B cell (primary cell): Measurements from ENCODE around the gene ERI3. TPM values are rescaled to one million over a fixed set of nuclear protein-coding genes. Genes with fewer than 3 reads are reported as not detected.

Experiments used
- ATAC-seq: fragments of 200-7000 bp; cut with Tn5 transposase; one replicate; pipeline ENCODE4 v1.10.0; 2021; ENCODE audit warnings: low read depth, mild to moderate bottlenecking, moderate number of reproducible peaks, moderate library complexity
- CTCF ChIA-PET: fragments of 350-600 bp; sonication (Branson Sonifier 250); formaldehyde crosslinking; loops from one replicate; lab custom pipeline; 2021; ENCODE audit warnings: antibody characterized with exemption, inconsistent platforms; lab: Charles Lee
- POLR2A ChIA-PET: fragments of 350-600 bp; sonication (Branson Sonifier 250); formaldehyde crosslinking; loops from one replicate; lab custom pipeline; 2021; ENCODE audit warnings: antibody characterized with exemption; lab: Charles Lee
- DNase-seq: peaks from one replicate; pipeline ENCODE4 v3.0.0; 2013
- H2AFZ ChIP-seq: 2 replicates; pipeline ENCODE4 v1.6.1; 2012; ENCODE audit warnings: mild to moderate bottlenecking, low read depth, low read length; ENCODE audit not compliant: insufficient read depth, poor library complexity, severe bottlenecking
- H3K27ac ChIP-seq, 2 donors: 1 replicate in 1 of 2; 2 replicates in 1 of 2; pipeline ENCODE4 v1.5.1; 2012 to 2013; ENCODE audit warnings: low read length in 2 of 2, mild to moderate bottlenecking in 2 of 2, moderate library complexity in 1 of 2
- H3K27me3 ChIP-seq, 4 experiments: fragments of 200-600 bp in 1 of 4; sonication (generic) in 1 of 4; replicated peaks in 1 of 4; 1 replicate in 2 of 4; 2 replicates in 2 of 4; pipeline versions ENCODE4 v1.6.1 to v1.7.0; 2013 to 2016; ENCODE audit warnings: low read length in 3 of 4, mild to moderate bottlenecking in 2 of 4, mixed read lengths in 1 of 4, moderate library complexity in 1 of 4; ENCODE audit not compliant: insufficient read depth in 4 of 4, control insufficient read depth in 3 of 4; ENCODE audit errors: control extremely low read depth in 1 of 4
- H3K36me3 ChIP-seq, 2 experiments: replicated peaks in 1 of 2; 1 replicate in 1 of 2; 2 replicates in 1 of 2; pipeline versions ENCODE4 v1.6.1 to v1.7.1; 2013; ENCODE audit warnings: low read length in 1 of 2; ENCODE audit not compliant: insufficient read depth in 2 of 2, control insufficient read depth in 1 of 2; ENCODE audit errors: control extremely low read depth in 1 of 2, extremely low read depth in 1 of 2
- H3K4me1 ChIP-seq, 2 donors: fragments of 200-600 bp in 1 of 2; sonication (generic) in 1 of 2; 1 replicate in 1 of 2; 2 replicates in 1 of 2; pipeline versions ENCODE4 v1.5.1 to v1.6.1; 2013 to 2017; ENCODE audit warnings: low read length in 2 of 2; ENCODE audit not compliant: control insufficient read depth in 2 of 2, insufficient read depth in 2 of 2
- H3K4me2 ChIP-seq: replicated peaks from 2 replicates; pipeline ENCODE3; 2012; ENCODE audit warnings: mild to moderate bottlenecking, low read depth, low read length; ENCODE audit not compliant: poor library complexity, severe bottlenecking
- H3K4me3 ChIP-seq, 5 experiments: fragments of 200-600 bp in 1 of 5; sonication (generic) in 1 of 5; 1 replicate in 3 of 5; 2 replicates in 2 of 5; pipeline versions ENCODE4 v1.5.1 to v1.7.0; 2011 to 2016; ENCODE audit warnings: low read length in 4 of 5, mild to moderate bottlenecking in 4 of 5, low read depth in 2 of 5, control low read depth in 1 of 5, moderate library complexity in 1 of 5; ENCODE audit not compliant: insufficient read depth in 1 of 5; ENCODE audit errors: control extremely low read depth in 1 of 5, extremely low read depth in 1 of 5
- H3K79me2 ChIP-seq: fragments of 200-600 bp; sonication (generic); one replicate; pipeline ENCODE4 v1.6.0; 2016; ENCODE audit warnings: low read length; ENCODE audit not compliant: control insufficient read depth, insufficient read depth
- H3K9ac ChIP-seq: fragments of 200-600 bp; sonication (generic); 2 replicates; pipeline ENCODE4 v1.6.1; 2017; ENCODE audit warnings: mild to moderate bottlenecking, low read length, moderate library complexity
- H3K9me3 ChIP-seq, 3 donors: one replicate each; pipeline versions ENCODE4 v1.6.1 to v1.7.1; 2013; ENCODE audit warnings: low read length in 2 of 3; ENCODE audit not compliant: control insufficient read depth in 2 of 3, insufficient read depth in 1 of 3; ENCODE audit errors: control extremely low read depth in 1 of 3
- H4K20me1 ChIP-seq: 2 replicates; pipeline ENCODE4 v1.6.0; 2012; ENCODE audit warnings: mild to moderate bottlenecking, low read length; ENCODE audit not compliant: insufficient read depth, control insufficient read depth, poor library complexity, severe bottlenecking
- H3K27ac Mint-ChIP-seq: one replicate; pipeline ENCODE4 v1.8.0; 2021; ENCODE audit warnings: mixed read lengths
- H3K27me3 Mint-ChIP-seq: one replicate; pipeline ENCODE4 v1.8.0; 2021; ENCODE audit warnings: mixed read lengths
- H3K4me1 Mint-ChIP-seq: one replicate; pipeline ENCODE4 v1.8.0; 2021; ENCODE audit warnings: mixed read lengths
- H3K4me3 Mint-ChIP-seq: one replicate; pipeline ENCODE4 v1.8.0; 2021; ENCODE audit warnings: mixed read lengths
- H3K9me3 Mint-ChIP-seq: one replicate; pipeline ENCODE4 v1.8.0; 2022; ENCODE audit warnings: mixed read lengths; ENCODE audit not compliant: insufficient read depth
- CTCF ChIP-seq: fragments of 200-600 bp; IDR thresholded peaks from one replicate; pipeline ENCODE4 v1.8.0; 2022; ENCODE audit warnings: antibody characterized with exemption, mild to moderate bottlenecking
- EZH2 ChIP-seq: IDR thresholded peaks from 2 replicates; pipeline ENCODE4 v1.6.1; 2012; ENCODE audit warnings: borderline replicate concordance, low read depth, mild to moderate bottlenecking, moderate library complexity, low read length; ENCODE audit not compliant: insufficient read depth, poor library complexity, severe bottlenecking
- WGBS: methylation state at CpG from one replicate; pipeline ENCODE4 v1.1.5; 2013; ENCODE audit warnings: missing lambda C conversion rate; ENCODE audit not compliant: insufficient coverage; 5-methylcytosine and 5-hydroxymethylcytosine counted together
- intact Hi-C: fragments of 100-400 bp; cut with micrococcal nuclease; formaldehyde crosslinking; loops from one replicate; pipeline ENCODE4 v1.10.0; 2022
- polyA plus RNA-seq: library from polyadenylated mRNA; depleted of rRNA; stranded (reverse); fragments of >200 nt; gene quantifications from 2 replicates; pipeline ENCODE4 v1.2.3, GENCODE V29; 2012
- total RNA-seq, 2 donors: library from RNA; stranded (reverse); fragments of 120-200 nt in 1 of 2; gene quantifications; 1 replicate in 1 of 2; 2 replicates in 1 of 2; pipeline versions ENCODE4 v1.2.3 to v1.2.4, GENCODE V29; 2013 to 2022

ERI3 gene
- total and polyA plus RNA-seq, 2 donors (not counting 1 experiment from before 2014, with no cell fraction given), result 37.5 to 53.9 TPM

- Histone ChIP-seq H3K4me2 (no peak overlapping the region), H3K27ac (no peak overlapping the region), H3K27me3 (no peaks in the 10 kb centered on the region), H3K79me2 (no peaks in the 10 kb centered on the region), H4K20me1 (no peaks in the 10 kb centered on the region), H3K9ac (no peak overlapping the region), H2AFZ (no peak overlapping the region), H3K4me1 (no peaks in the 10 kb centered on the region), H3K36me3 (peaks cover 0 to 38% of the 10 kb centered on the region in 2 experiments), H3K4me3 (no peak overlapping the region), H3K9me3 (no peaks in the 10 kb centered on the region)
- CTCF ChIA-PET, result no interaction called here
- TF ChIP-seq CTCF (no peak), EZH2 (no peak)
- 96% methylated on average over 4 of the region's 4 CpGs for WGBS
- Mint-ChIP-seq H3K27ac (no peak overlapping the region), H3K9me3 (no peaks in the 10 kb centered on the region), H3K4me1 (no peaks in the 10 kb centered on the region), H3K4me3 (no peak overlapping the region), H3K27me3 (no peaks in the 10 kb centered on the region)
- intact Hi-C loops, result no loop called here
- ATAC-seq (no peak), DNase-seq (no peak)
- POLR2A ChIA-PET, result no interaction called here
These were observed 66.2 kb downstream of the ERI3 start for GRCh38 chr1:44288883-44289282.

GRCh38 chr1:44284184-44284583, 70.9 kb downstream of the ERI3 start:
- ATAC-seq, result no peak
- DNase-seq, result no peak
- no peak overlapping the region for H3K27ac Mint-ChIP-seq
- ChIA-PET CTCF (no interaction called here), POLR2A (no interaction called here)
- TF ChIP-seq EZH2 (no peak), CTCF (no peak)
- H3K4me1 Mint-ChIP-seq, result peaks cover 2% of the 10 kb centered on the region
- no peaks in the 10 kb centered on the region for H3K79me2 ChIP-seq
- no peaks in the 10 kb centered on the region for H3K9me3 Mint-ChIP-seq
- no peak overlapping the region for H3K27ac ChIP-seq
- no peak overlapping the region for H3K4me3 ChIP-seq
- no peaks in the 10 kb centered on the region for H3K4me1 ChIP-seq
- H2AFZ ChIP-seq, result no peak overlapping the region
- H4K20me1 ChIP-seq, result no peaks in the 10 kb centered on the region
- H3K27me3 ChIP-seq, result no peaks in the 10 kb centered on the region
- H3K9me3 ChIP-seq, result no peaks in the 10 kb centered on the region
- H3K4me3 Mint-ChIP-seq, result no peak overlapping the region
- intact Hi-C loops, result no loop called here
- no peaks in the 10 kb centered on the region for H3K27me3 Mint-ChIP-seq
- 100% methylated on average over 2 of the region's 2 CpGs for WGBS
- H3K4me2 ChIP-seq, result no peak overlapping the region
- H3K9ac ChIP-seq, result no peak overlapping the region
- peaks cover 0 to 37% of the 10 kb centered on the region in 2 experiments for H3K36me3 ChIP-seq
